Measurements from ENCODE around the gene CRTC1. TPM values are rescaled to one million over a fixed set of nuclear protein-coding genes. Genes with fewer than 3 reads are reported as not detected.

Gene CRTC1
- total RNA-seq, 1 donor from 2014 or later = 39.7 TPM

GRCh38 chr19:18798384-18799352, 115.2 kb downstream of the CRTC1 start:
- Mint-ChIP-seq H3K27me3 (peaks cover 7% of the 10 kb centered on the region), H3K4me3 (ENCODE audit: low read depth) (no peak overlapping the region), H3K4me1 (ENCODE audit: low read depth) (peaks cover 7% of the 10 kb centered on the region), H3K27ac (peak overlapping the region; percentile 69), H3K36me3 (ENCODE audit: insufficient read depth) (no peaks in the 10 kb centered on the region), H3K9me3 (ENCODE audit: low read depth) (no peaks in the 10 kb centered on the region)
- TF ChIP-seq CTCF (IDR thresholded peaks at IDR 0.05; ENCODE audit: unreplicated experiment) = peak; percentile 54
- DNase-seq (ENCODE audit: low spot score, unreplicated experiment) = peak; percentile 75

- Mint-ChIP-seq H3K27me3 (peaks cover 2% of the 10 kb centered on the region), H3K27ac (no peak overlapping the region), H3K4me3 (ENCODE audit: low read depth) (no peak overlapping the region), H3K9me3 (ENCODE audit: low read depth) (no peaks in the 10 kb centered on the region), H3K36me3 (ENCODE audit: insufficient read depth) (no peaks in the 10 kb centered on the region), H3K4me1 (ENCODE audit: low read depth) (peaks cover 7% of the 10 kb centered on the region)
- no peak for DNase-seq (ENCODE audit: low spot score, unreplicated experiment)
- TF ChIP-seq CTCF (IDR thresholded peaks at IDR 0.05; ENCODE audit: unreplicated experiment) = no peak
These were observed 116.0 kb downstream of the CRTC1 start for GRCh38 chr19:18799389-18799970.

- H3K36me3 Mint-ChIP-seq (ENCODE audit: insufficient read depth) = no peaks in the 10 kb centered on the region
- TF ChIP-seq CTCF (IDR thresholded peaks at IDR 0.05; ENCODE audit: unreplicated experiment) = no peak
These were observed 116.6 kb downstream of the CRTC1 start for GRCh38 chr19:18800079-18800478.

GRCh38 chr19:18800636-18801035, 117.2 kb downstream of the CRTC1 start:
- TF ChIP-seq CTCF (IDR thresholded peaks at IDR 0.05; ENCODE audit: unreplicated experiment) = no peak
- Mint-ChIP-seq H3K4me3 (ENCODE audit: low read depth) (no peak overlapping the region), H3K9me3 (ENCODE audit: low read depth) (no peaks in the 10 kb centered on the region), H3K27me3 (no peaks in the 10 kb centered on the region), H3K27ac (no peak overlapping the region), H3K4me1 (ENCODE audit: low read depth) (peaks cover 7% of the 10 kb centered on the region), H3K36me3 (ENCODE audit: insufficient read depth) (no peaks in the 10 kb centered on the region)
- no peak for DNase-seq (ENCODE audit: low spot score, unreplicated experiment)

More at GRCh38 chr19:18800079-18800478, 116.6 kb downstream of the CRTC1 start:
- Mint-ChIP-seq H3K27ac (no peak overlapping the region), H3K9me3 (ENCODE audit: low read depth) (no peaks in the 10 kb centered on the region), H3K27me3 (no peaks in the 10 kb centered on the region), H3K4me1 (ENCODE audit: low read depth) (peaks cover 7% of the 10 kb centered on the region), H3K4me3 (ENCODE audit: low read depth) (no peak overlapping the region)
- DNase-seq (ENCODE audit: low spot score, unreplicated experiment) = no peak

GRCh38 chr19:18802354-18802753, 118.9 kb downstream of the CRTC1 start:
- no peaks in the 10 kb centered on the region for H3K27me3 Mint-ChIP-seq
- TF ChIP-seq CTCF (IDR thresholded peaks at IDR 0.05; ENCODE audit: unreplicated experiment) = no peak

More at GRCh38 chr19:18802354-18802753, 118.9 kb downstream of the CRTC1 start:
- H3K27ac Mint-ChIP-seq = no peak overlapping the region
- no peak overlapping the region for H3K4me3 Mint-ChIP-seq (ENCODE audit: low read depth)
- no peak for DNase-seq (ENCODE audit: low spot score, unreplicated experiment)
- H3K36me3 Mint-ChIP-seq (ENCODE audit: insufficient read depth) = no peaks in the 10 kb centered on the region
- peaks cover 6% of the 10 kb centered on the region for H3K4me1 Mint-ChIP-seq (ENCODE audit: low read depth)
- no peaks in the 10 kb centered on the region for H3K9me3 Mint-ChIP-seq (ENCODE audit: low read depth)

Measured in progenitor cell of endocrine pancreas (in vitro differentiated cells).